Breast epithelium (tissue), 3 donors: ENCODE measurements around the gene MIEF2.

Experiments used
- POLR2A ChIP-seq: fragments of 450-650 bp; IDR thresholded peaks from one replicate; pipeline ENCODE4 v1.6.1; 2016; ENCODE audit warnings: antibody characterized with exemption, mild to moderate bottlenecking, moderate library complexity
- TF ChIP-seq, protein P1 (sequence below), 3 donors: fragments of 450-650 bp; IDR thresholded peaks; one replicate each; pipeline ENCODE4 v1.5.1; 2016 to 2017; ENCODE audit warnings: antibody characterized with exemption in 3 of 3, mild to moderate bottlenecking in 3 of 3, moderate library complexity in 3 of 3

GRCh38 chr17:18285296-18285695 lies 24.8 kb downstream of the MIEF2 start:
- TF ChIP-seq POLR2A = no peak
- TF ChIP-seq, protein P1, sequence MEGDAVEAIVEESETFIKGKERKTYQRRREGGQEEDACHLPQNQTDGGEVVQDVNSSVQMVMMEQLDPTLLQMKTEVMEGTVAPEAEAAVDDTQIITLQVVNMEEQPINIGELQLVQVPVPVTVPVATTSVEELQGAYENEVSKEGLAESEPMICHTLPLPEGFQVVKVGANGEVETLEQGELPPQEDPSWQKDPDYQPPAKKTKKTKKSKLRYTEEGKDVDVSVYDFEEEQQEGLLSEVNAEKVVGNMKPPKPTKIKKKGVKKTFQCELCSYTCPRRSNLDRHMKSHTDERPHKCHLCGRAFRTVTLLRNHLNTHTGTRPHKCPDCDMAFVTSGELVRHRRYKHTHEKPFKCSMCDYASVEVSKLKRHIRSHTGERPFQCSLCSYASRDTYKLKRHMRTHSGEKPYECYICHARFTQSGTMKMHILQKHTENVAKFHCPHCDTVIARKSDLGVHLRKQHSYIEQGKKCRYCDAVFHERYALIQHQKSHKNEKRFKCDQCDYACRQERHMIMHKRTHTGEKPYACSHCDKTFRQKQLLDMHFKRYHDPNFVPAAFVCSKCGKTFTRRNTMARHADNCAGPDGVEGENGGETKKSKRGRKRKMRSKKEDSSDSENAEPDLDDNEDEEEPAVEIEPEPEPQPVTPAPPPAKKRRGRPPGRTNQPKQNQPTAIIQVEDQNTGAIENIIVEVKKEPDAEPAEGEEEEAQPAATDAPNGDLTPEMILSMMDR (IDR thresholded peaks at IDR 0.05) = no peak
